Hindlimb muscle (tissue), 1 donor: ENCODE measurements around the gene CCNY. TPM values are rescaled to one million over a fixed set of nuclear protein-coding genes. Genes with fewer than 3 reads are reported as not detected.
"Not testable (repeated sequence)": the region's sequence is repeated elsewhere in the genome, so short reads cannot be mapped to it uniquely, and the experiment has no call there.

ENCODE experiments used
- DNase-seq: peaks from one replicate; pipeline ENCODE4 v3.0.0-alpha.2; 2013
- polyA plus RNA-seq: library from polyadenylated mRNA; unstranded; fragments of 120-200 nt; gene quantifications from one replicate; pipeline ENCODE4 v1.2.1, GENCODE V29; 2013; ENCODE audit not compliant: insufficient read length

The CCNY gene
- polyA plus RNA-seq, 1 donor = 86.3 TPM

- DNase-seq = no peak
Observed at GRCh38 chr10:35387768-35388167, 51.5 kb downstream of the CCNY start.

GRCh38 chr10:35388197-35388596 lies 51.9 kb downstream of the CCNY start:
- DNase-seq = no peak

GRCh38 chr10:35388682-35389081 lies 52.4 kb downstream of the CCNY start:
- no peak for DNase-seq

- no peak for DNase-seq
Observed at GRCh38 chr10:35390161-35390840, 54.0 kb downstream of the CCNY start.

- DNase-seq = no peak
Observed at GRCh38 chr10:35390843-35391152, 54.5 kb downstream of the CCNY start.

- DNase-seq = no peak
Observed at GRCh38 chr10:35391153-35391953, 55.0 kb downstream of the CCNY start.

GRCh38 chr10:35391954-35392262 lies 55.6 kb downstream of the CCNY start:
- no peak for DNase-seq

GRCh38 chr10:35392482-35393228 lies 56.3 kb downstream of the CCNY start:
- DNase-seq = no peak

GRCh38 chr10:35394411-35394851 lies 58.1 kb downstream of the CCNY start:
- DNase-seq = no peak

GRCh38 chr10:35394934-35395333 lies 58.6 kb downstream of the CCNY start:
- DNase-seq = no peak

- no peak for DNase-seq
Observed at GRCh38 chr10:35396560-35397434, 60.5 kb downstream of the CCNY start.

- DNase-seq = no peak
Observed at GRCh38 chr10:35397953-35398352, 61.6 kb downstream of the CCNY start.

GRCh38 chr10:35398355-35398754 lies 62.0 kb downstream of the CCNY start:
- DNase-seq = no peak

GRCh38 chr10:35398908-35399307 lies 62.6 kb downstream of the CCNY start:
- no peak for DNase-seq

GRCh38 chr10:35399414-35400009 lies 63.2 kb downstream of the CCNY start:
- DNase-seq = no peak

- no peak for DNase-seq
Observed at GRCh38 chr10:35400595-35401268, 64.4 kb downstream of the CCNY start.

GRCh38 chr10:35403491-35403890 lies 67.2 kb downstream of the CCNY start:
- not testable (repeated sequence) for DNase-seq

- not testable (repeated sequence) for DNase-seq
Observed at GRCh38 chr10:35404077-35404476, 67.8 kb downstream of the CCNY start.

- DNase-seq = not testable (repeated sequence)
Observed at GRCh38 chr10:35406003-35406630, 69.8 kb downstream of the CCNY start.

- DNase-seq = not testable (repeated sequence)
Observed at GRCh38 chr10:35407696-35408095, 71.4 kb downstream of the CCNY start.

- DNase-seq = peak; percentile 59
Observed at GRCh38 chr10:35409094-35409582, 72.8 kb downstream of the CCNY start.
